Stomach (tissue), 9 donors: Measurements from ENCODE around the gene PELO. TPM values are rescaled to one million over a fixed set of nuclear protein-coding genes. Genes with fewer than 3 reads are reported as not detected.

ENCODE experiments used
- DNase-seq, 2 donors: peaks; one replicate each; pipeline versions ENCODE4 v3.0.0 to v3.0.0-alpha.2; 2013 to 2019
- H3K27ac ChIP-seq, 5 donors: fragments of 200-600 bp in 4 of 5; sonication (generic) in 4 of 5; one replicate each; pipeline ENCODE4 v1.5.1; 2013 to 2019; ENCODE audit warnings: mild to moderate bottlenecking in 1 of 5, moderate library complexity in 1 of 5
- H3K27me3 ChIP-seq, 3 donors: fragments of 200-600 bp; sonication (generic); one replicate each; pipeline ENCODE4 v1.5.1; 2017 to 2019; ENCODE audit warnings: mixed run types in 1 of 3
- H3K36me3 ChIP-seq, 4 donors: fragments of 200-600 bp; sonication (generic); 1 replicate in 3 of 4; 2 replicates in 1 of 4; pipeline ENCODE4 v1.5.1; 2016 to 2019
- H3K4me1 ChIP-seq, 4 donors: fragments of 200-600 bp; sonication (generic); one replicate each; pipeline ENCODE4 v1.5.1; 2016 to 2019
- H3K4me3 ChIP-seq, 4 donors: fragments of 200-600 bp; sonication (generic) in 3 of 4; one replicate each; pipeline ENCODE4 v1.5.1; 2016 to 2019; ENCODE audit warnings: mild to moderate bottlenecking in 1 of 4
- H3K9me3 ChIP-seq, 4 donors: fragments of 200-600 bp; sonication (generic); one replicate each; pipeline ENCODE4 v1.5.1; 2016 to 2019
- EP300 ChIP-seq: sonication (generic); formaldehyde crosslinking; IDR thresholded peaks from one replicate; pipeline ENCODE4 v1.6.1; 2017; ENCODE audit warnings: antibody characterized with exemption
- POLR2A ChIP-seq, 4 donors: fragments of 450-650 bp; IDR thresholded peaks; one replicate each; pipeline ENCODE4 v1.6.1; 2016; ENCODE audit warnings: antibody characterized with exemption in 4 of 4, control low read depth in 2 of 4, mild to moderate bottlenecking in 1 of 4, moderate library complexity in 1 of 4
- POLR2AphosphoS5 ChIP-seq, 3 donors: sonication (generic); formaldehyde crosslinking; IDR thresholded peaks; one replicate each; pipeline ENCODE4 v1.6.1; 2016; ENCODE audit warnings: antibody characterized with exemption in 3 of 3
- WGBS, 5 donors: extraction: QIAGEN DNeasy Blood & Tissue Kit in 3 of 5; methylation state at CpG; one replicate each; pipeline versions ENCODE4 v1.1.5 to v1.1.7; 2013 to 2018; 5-methylcytosine and 5-hydroxymethylcytosine counted together
- intact Hi-C: fragments of 100-400 bp; cut with DNase I; formaldehyde crosslinking; loops from one replicate; pipeline ENCODE4 v1.15.1; 2023; ENCODE audit warnings: low total_unique reads
- polyA plus RNA-seq, 3 donors: library from polyadenylated mRNA; stranded (reverse); fragments of 200-250 nt; gene quantifications; one replicate each; pipeline ENCODE4 v1.2.3, GENCODE V29; 2013
- total RNA-seq, 5 donors: library from RNA; depleted of rRNA; stranded (reverse); fragments of >200 nt; gene quantifications; one replicate each; pipeline versions ENCODE4 v1.1.0 to v1.2.3, GENCODE V29; 2014 to 2016
- TF ChIP-seq, protein P1 (sequence below), 7 experiments: fragments of 450-650 bp in 4 of 7; fragments of 200-600 bp in 3 of 7; sonication (generic) in 3 of 7; IDR thresholded peaks; one replicate each; pipeline ENCODE4 v1.5.1; 2016 to 2019; ENCODE audit warnings: antibody characterized with exemption in 7 of 7, control low read depth in 2 of 7, mild to moderate bottlenecking in 1 of 7
- donor health status: healthy with polysubstance abuse.
- donor health status: Bipolar disorder and iron deficiency.
- donor health status: healthy.

The PELO gene
- total and polyA plus RNA-seq, 8 donors = 5.8 to 62.2 (median 12.5) TPM

DNA sequence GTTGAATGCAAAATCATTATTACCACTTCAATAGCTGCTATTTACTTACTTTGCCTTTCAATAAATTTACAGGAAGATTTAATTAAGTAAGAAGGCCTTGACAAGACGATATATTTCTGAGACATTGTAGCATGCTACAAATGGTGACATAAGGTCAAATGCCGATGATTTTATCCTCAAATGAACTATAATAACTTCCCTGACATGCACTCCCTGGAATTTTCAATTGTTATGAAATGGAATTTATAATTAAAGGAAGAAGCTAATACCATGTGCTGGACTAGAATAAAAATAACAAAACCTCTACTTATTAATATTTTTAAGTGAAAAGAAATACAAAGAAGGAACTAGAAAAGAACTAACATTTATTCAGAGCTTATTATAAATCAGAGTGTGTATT, 30.2 kb upstream of the PELO start:
- no peak overlapping the region for H3K27ac ChIP-seq
- intact Hi-C loops = no loop called here
- no peak overlapping the region for H3K4me3 ChIP-seq
- no peak for DNase-seq
- no peaks in the 10 kb centered on the region for H3K27me3 ChIP-seq
- H3K9me3 ChIP-seq = no peaks in the 10 kb centered on the region
- 50 to 77% (median 74%) methylated on average over 2 of the region's 2 CpGs for WGBS, 5 donors
- TF ChIP-seq EP300 (no peak), POLR2A (IDR thresholded peaks at IDR 0.05) (no peak), POLR2AphosphoS5 (IDR thresholded peaks at IDR 0.05) (no peak)
- TF ChIP-seq, protein P1, sequence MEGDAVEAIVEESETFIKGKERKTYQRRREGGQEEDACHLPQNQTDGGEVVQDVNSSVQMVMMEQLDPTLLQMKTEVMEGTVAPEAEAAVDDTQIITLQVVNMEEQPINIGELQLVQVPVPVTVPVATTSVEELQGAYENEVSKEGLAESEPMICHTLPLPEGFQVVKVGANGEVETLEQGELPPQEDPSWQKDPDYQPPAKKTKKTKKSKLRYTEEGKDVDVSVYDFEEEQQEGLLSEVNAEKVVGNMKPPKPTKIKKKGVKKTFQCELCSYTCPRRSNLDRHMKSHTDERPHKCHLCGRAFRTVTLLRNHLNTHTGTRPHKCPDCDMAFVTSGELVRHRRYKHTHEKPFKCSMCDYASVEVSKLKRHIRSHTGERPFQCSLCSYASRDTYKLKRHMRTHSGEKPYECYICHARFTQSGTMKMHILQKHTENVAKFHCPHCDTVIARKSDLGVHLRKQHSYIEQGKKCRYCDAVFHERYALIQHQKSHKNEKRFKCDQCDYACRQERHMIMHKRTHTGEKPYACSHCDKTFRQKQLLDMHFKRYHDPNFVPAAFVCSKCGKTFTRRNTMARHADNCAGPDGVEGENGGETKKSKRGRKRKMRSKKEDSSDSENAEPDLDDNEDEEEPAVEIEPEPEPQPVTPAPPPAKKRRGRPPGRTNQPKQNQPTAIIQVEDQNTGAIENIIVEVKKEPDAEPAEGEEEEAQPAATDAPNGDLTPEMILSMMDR (IDR thresholded peaks at IDR 0.05) = no peak
- no peaks in the 10 kb centered on the region for H3K36me3 ChIP-seq
- H3K4me1 ChIP-seq = no peaks in the 10 kb centered on the region

DNA sequence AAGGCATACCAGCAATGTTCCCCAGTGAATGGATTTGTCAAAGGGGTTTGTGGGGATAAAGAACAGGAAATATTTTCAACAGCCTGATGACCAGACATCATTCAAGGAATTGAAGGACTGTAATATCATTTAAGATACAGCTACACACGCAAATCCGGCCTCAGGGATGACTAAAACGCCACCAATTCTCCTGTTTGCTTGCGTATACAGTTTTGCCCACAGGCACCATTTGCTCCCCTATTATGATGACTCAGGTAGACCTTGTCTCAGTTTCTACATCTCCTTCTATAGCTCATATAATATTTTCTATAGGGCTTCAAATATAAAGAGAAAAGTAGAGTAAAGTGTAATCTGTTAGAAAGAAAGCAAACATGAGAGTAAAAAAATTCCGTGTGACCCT, 29.7 kb upstream of the PELO start:
- intact Hi-C loops = no loop called here
- Histone ChIP-seq H3K9me3 (no peaks in the 10 kb centered on the region), H3K36me3 (no peaks in the 10 kb centered on the region), H3K4me3 (no peak overlapping the region), H3K27ac (no peak overlapping the region), H3K27me3 (no peaks in the 10 kb centered on the region), H3K4me1 (no peaks in the 10 kb centered on the region)
- TF ChIP-seq EP300 (no peak), POLR2AphosphoS5 (IDR thresholded peaks at IDR 0.05) (no peak), POLR2A (IDR thresholded peaks at IDR 0.05) (no peak)
- TF ChIP-seq, protein P1 (IDR thresholded peaks at IDR 0.05) = no peak
- 83 to 92% (median 89%) methylated on average over 5 of the region's 5 CpGs for WGBS, 5 donors
- no peak for DNase-seq

DNA sequence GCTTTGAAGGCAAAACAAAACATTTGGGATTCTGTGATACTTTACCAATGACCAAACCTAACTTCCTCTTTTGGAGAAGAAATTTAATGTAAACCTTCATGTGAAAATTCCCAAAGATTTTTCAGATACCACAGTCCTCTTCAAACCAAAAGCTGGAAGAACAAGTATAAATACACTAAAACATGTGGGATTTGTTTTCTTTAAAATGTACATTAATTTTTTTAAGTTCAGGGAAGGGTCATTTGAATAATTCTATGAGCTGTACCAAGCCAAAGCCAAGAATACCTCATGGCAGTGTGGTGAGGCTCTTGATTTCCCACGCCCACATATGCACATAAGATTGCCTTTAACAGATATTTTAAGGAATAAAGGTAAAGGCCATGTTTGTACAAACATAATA, 28.4 kb upstream of the PELO start:
- Histone ChIP-seq H3K4me1 (no peaks in the 10 kb centered on the region), H3K36me3 (no peaks in the 10 kb centered on the region), H3K4me3 (no peak overlapping the region), H3K27ac (no peak overlapping the region), H3K27me3 (no peaks in the 10 kb centered on the region), H3K9me3 (no peaks in the 10 kb centered on the region)
- no peak for DNase-seq
- intact Hi-C loops = no loop called here
- TF ChIP-seq, protein P1 (IDR thresholded peaks at IDR 0.05) = no peak
- no peak for TF ChIP-seq POLR2AphosphoS5 (IDR thresholded peaks at IDR 0.05)
- no peak for TF ChIP-seq POLR2A (IDR thresholded peaks at IDR 0.05)
- no peak for TF ChIP-seq EP300
- 69 to 85% (median 74%) methylated on average over 1 of the region's 1 CpG for WGBS, 5 donors

DNA sequence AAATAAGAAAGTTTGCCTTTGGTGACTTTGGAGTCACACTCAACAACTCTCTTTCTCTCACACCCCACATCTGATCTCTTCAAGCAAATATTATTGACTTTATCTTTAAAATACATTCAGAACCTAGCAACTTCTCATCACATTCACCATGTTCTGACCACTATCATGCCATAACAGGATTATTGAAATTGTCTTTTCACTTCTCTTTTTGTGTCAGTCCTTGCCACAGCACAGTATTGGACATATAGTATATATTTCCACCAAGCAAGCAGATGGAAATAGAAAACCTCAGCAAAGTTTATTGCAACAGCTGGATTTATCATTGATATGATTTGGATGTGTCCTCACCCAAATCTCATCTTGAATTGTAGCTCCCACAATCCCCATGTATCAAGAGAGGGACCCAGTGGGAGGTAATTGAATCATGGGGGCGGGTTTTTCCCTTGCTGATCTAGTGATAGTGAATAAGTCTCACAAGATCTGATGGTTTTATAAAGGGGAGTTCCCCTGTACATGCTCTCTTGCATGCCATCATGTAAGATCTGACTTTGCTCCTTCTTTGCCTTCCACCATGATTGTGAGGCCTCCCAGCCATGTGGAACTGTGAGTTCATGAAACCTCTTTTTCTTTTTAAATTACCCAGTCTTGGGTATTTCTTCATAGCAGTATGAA, 26.9 kb upstream of the PELO start:
- no peak for DNase-seq
- Histone ChIP-seq H3K27ac (no peak overlapping the region), H3K36me3 (no peaks in the 10 kb centered on the region), H3K4me1 (no peaks in the 10 kb centered on the region), H3K27me3 (no peaks in the 10 kb centered on the region), H3K4me3 (no peak overlapping the region), H3K9me3 (no peaks in the 10 kb centered on the region)
- intact Hi-C loops = no loop called here
- TF ChIP-seq EP300 = no peak
- no peak for TF ChIP-seq POLR2AphosphoS5 (IDR thresholded peaks at IDR 0.05)
- TF ChIP-seq, protein P1 (IDR thresholded peaks at IDR 0.05) = no peak
- TF ChIP-seq POLR2A (IDR thresholded peaks at IDR 0.05) = no peak
- WGBS, 5 donors = 84 to 100% (median 88%) methylated on average over 1 of the region's 1 CpG
